A549 (cell line): ENCODE results near the gene HSPA4. TPM values are rescaled to one million over a fixed set of nuclear protein-coding genes. Genes with fewer than 3 reads are reported as not detected.

Source experiments
- ATAC-seq, 2 experiments: fragments of 200-7000 bp in 1 of 2; fragments of >200 bp in 1 of 2; cut with Nextera tagmentation in 1 of 2; cut with Tn5 transposase in 1 of 2; 3 replicates each; pipeline versions ENCODE4 v1.8.0 to v1.9.1; 2018 to 2020; ENCODE audit warnings: mild to moderate bottlenecking in 1 of 2, moderate library complexity in 1 of 2
- CTCF ChIA-PET: fragments of 300-600 bp; sonication (Branson Sonifier 250); formaldehyde crosslinking; extraction: SDS; loops from one replicate; lab custom pipeline; 2021; ENCODE audit warnings: antibody characterized with exemption, inconsistent platforms; lab: Yijun Ruan, JAX
- POLR2A ChIA-PET: fragments of 350-600 bp; formaldehyde crosslinking; extraction: SDS; loops from one replicate; lab custom pipeline; 2021; ENCODE audit warnings: antibody characterized with exemption, inconsistent platforms; lab: Yijun Ruan, JAX
- DNase-seq, 2 experiments: peaks; one replicate each; pipeline versions ENCODE4 v3.0.0 to v3.0.0-alpha.2; 2011 to 2016; ENCODE audit warnings: low read depth in 1 of 2, low spot score in 1 of 2
- FAIRE-seq: peaks from 2 replicates; lab custom pipeline; 2011; peaks lifted over from hg19 to GRCh38; lab: Jason Lieb, UNC
- H3K27ac ChIP-seq, 2 experiments: fragments of >200 bp; sonication (Bioruptor Twin); formaldehyde crosslinking; 3 replicates each; pipeline ENCODE4 v1.5.1; 2016 to 2017
- H3K4me1 ChIP-seq: fragments of >200 bp; sonication (Bioruptor Twin); formaldehyde crosslinking; 3 replicates; pipeline ENCODE4 v1.6.1; 2016
- H3K4me2 ChIP-seq: fragments of >200 bp; sonication (Bioruptor Twin); formaldehyde crosslinking; 3 replicates; pipeline ENCODE4 v1.6.1; 2016
- H3K4me3 ChIP-seq: fragments of >200 bp; sonication (Bioruptor Twin); formaldehyde crosslinking; 3 replicates; pipeline ENCODE4 v1.5.1; 2016
- H3K9me3 ChIP-seq: fragments of >200 bp; sonication (Bioruptor Twin); formaldehyde crosslinking; 3 replicates; pipeline ENCODE4 v1.6.1; 2016
- CBX2 ChIP-seq: fragments of 200-600 bp; sonication (generic); IDR thresholded peaks from 2 replicates; pipeline ENCODE4 v1.6.1; 2016; ENCODE audit warnings: low read depth, mild to moderate bottlenecking, borderline replicate concordance
- EHMT2 ChIP-seq: fragments of 200-600 bp; sonication (generic); IDR thresholded peaks from 2 replicates; pipeline ENCODE4 v1.6.1; 2016; ENCODE audit warnings: antibody characterized with exemption, low read depth, mild to moderate bottlenecking, moderate library complexity
- EP300 ChIP-seq, 2 experiments: fragments of >200 bp; sonication (Bioruptor Twin); formaldehyde crosslinking; IDR thresholded peaks; 2 replicates in 1 of 2; 3 replicates in 1 of 2; pipeline ENCODE4 v1.6.1; 2016 to 2017
- FOSB ChIP-seq: fragments of 250-450 bp; sonication (Bioruptor Pico); IDR thresholded peaks from 2 replicates; pipeline ENCODE4 v1.5.0; 2020; ENCODE audit warnings: mild to moderate bottlenecking, moderate library complexity
- FOSL2 ChIP-seq, 2 experiments: fragments of 450-650 bp in 1 of 2; fragments of >200 bp in 1 of 2; sonication (Bioruptor Twin) in 1 of 2; formaldehyde crosslinking; IDR thresholded peaks; 2 replicates each; pipeline versions ENCODE4 v1.5.0 to v1.6.1; 2016 to 2020; ENCODE audit warnings: mild to moderate bottlenecking in 1 of 2, moderate library complexity in 1 of 2
- HEYL ChIP-seq: fragments of 250-450 bp; sonication (Bioruptor Pico); IDR thresholded peaks from 2 replicates; pipeline ENCODE4 v1.8.0; 2021; ENCODE audit warnings: mild to moderate bottlenecking, moderate library complexity
- HMGXB4 ChIP-seq: fragments of 250-450 bp; sonication (Bioruptor Pico); IDR thresholded peaks from 2 replicates; pipeline ENCODE4 v1.5.0; 2021; ENCODE audit warnings: mild to moderate bottlenecking, moderate library complexity, borderline replicate concordance
- HOXA7 ChIP-seq: fragments of 250-450 bp; sonication (Bioruptor Pico); IDR thresholded peaks from 2 replicates; pipeline ENCODE4 v1.5.0; 2020; ENCODE audit warnings: mild to moderate bottlenecking, moderate library complexity
- KDM1A ChIP-seq: fragments of 200-600 bp; sonication (generic); IDR thresholded peaks from 2 replicates; pipeline ENCODE4 v1.6.1; 2016; ENCODE audit warnings: low read depth, mild to moderate bottlenecking
- MAFK ChIP-seq: fragments of 450-650 bp; IDR thresholded peaks from 2 replicates; pipeline ENCODE4 v1.6.1; 2014; ENCODE audit not compliant: partially characterized antibody
- NFE2L2 ChIP-seq: fragments of 150-350 bp; conservative IDR thresholded peaks from 2 replicates; pipeline ENCODE4 v1.6.1; 2014; ENCODE audit warnings: low read length
- NPAS2 ChIP-seq: fragments of 250-450 bp; sonication (Bioruptor Pico); IDR thresholded peaks from 2 replicates; pipeline ENCODE4 v1.8.0; 2022; ENCODE audit warnings: mild to moderate bottlenecking, moderate library complexity, borderline replicate concordance
- NR3C1 ChIP-seq: fragments of >200 bp; sonication (Bioruptor Twin); formaldehyde crosslinking; IDR thresholded peaks from 3 replicates; pipeline ENCODE4 v1.6.1; 2017
- PHF8 ChIP-seq: fragments of 200-600 bp; sonication (generic); IDR thresholded peaks from 2 replicates; pipeline ENCODE4 v1.6.1; 2016; ENCODE audit warnings: low read depth, mild to moderate bottlenecking, antibody characterized with exemption, moderate library complexity, borderline replicate concordance
- RARB ChIP-seq: fragments of 250-450 bp; sonication (Bioruptor Pico); IDR thresholded peaks from 2 replicates; pipeline ENCODE4 v1.8.0; 2021; ENCODE audit warnings: mild to moderate bottlenecking, moderate library complexity
- SMC3 ChIP-seq: fragments of >200 bp; sonication (Bioruptor Twin); formaldehyde crosslinking; IDR thresholded peaks from 3 replicates; pipeline ENCODE4 v1.6.1; 2018; ENCODE audit warnings: inconsistent platforms
- TFCP2L1 ChIP-seq: fragments of 250-450 bp; sonication (Bioruptor Pico); IDR thresholded peaks from 2 replicates; pipeline ENCODE4 v1.5.0; 2021; ENCODE audit warnings: mild to moderate bottlenecking
- USF2 ChIP-seq: fragments of 450-650 bp; IDR thresholded peaks from 2 replicates; pipeline ENCODE4 v1.6.1; 2014; ENCODE audit warnings: antibody characterized with exemption
- ZNF302 ChIP-seq: fragments of 250-450 bp; sonication (Bioruptor Pico); IDR thresholded peaks from 2 replicates; pipeline ENCODE4 v1.9.0; 2021; ENCODE audit warnings: inconsistent platforms, mild to moderate bottlenecking, moderate library complexity
- ZSCAN20 ChIP-seq: fragments of 250-450 bp; sonication (Bioruptor Pico); IDR thresholded peaks from 2 replicates; pipeline ENCODE4 v1.8.0; 2022; ENCODE audit warnings: mild to moderate bottlenecking, moderate library complexity
- WGBS: methylation state at CpG from one replicate; pipeline ENCODE4 v1.1.6; 2017; ENCODE audit errors: missing lambda C conversion rate; 5-methylcytosine and 5-hydroxymethylcytosine counted together
- polyA plus RNA-seq, 4 experiments: library from polyadenylated mRNA; depleted of rRNA in 3 of 4; stranded (reverse); fragments of >200 nt; fragmentation: RNase III in 1 of 4; extraction: RNeasy Plus Mini Kit Qiagen cat#74134 plus additional on column Dnase treatment in 1 of 4; gene quantifications; 2 replicates in 3 of 4; 3 replicates in 1 of 4; pipeline ENCODE4 v1.2.3, GENCODE V29; 2011 to 2017
- TF ChIP-seq, protein P1 (sequence below): fragments of 200-600 bp; sonication (generic); IDR thresholded peaks from 2 replicates; pipeline ENCODE4 v1.6.1; 2016; ENCODE audit warnings: antibody characterized with exemption, mild to moderate bottlenecking, moderate library complexity
- TF ChIP-seq, protein P2 (sequence below): fragments of 250-450 bp; sonication (Bioruptor Pico); IDR thresholded peaks from 2 replicates; pipeline ENCODE4 v1.5.0; 2020; ENCODE audit warnings: low read depth, mild to moderate bottlenecking, moderate library complexity
- TF ChIP-seq, protein P3 (sequence below): fragments of >200 bp; sonication (Bioruptor Twin); formaldehyde crosslinking; IDR thresholded peaks from 3 replicates; pipeline ENCODE4 v1.5.1; 2016

The HSPA4 gene
- polyA plus RNA-seq, 2 of the 4 experiments (the other 2 are of a cell fraction): 160 to 166 TPM

DNA sequence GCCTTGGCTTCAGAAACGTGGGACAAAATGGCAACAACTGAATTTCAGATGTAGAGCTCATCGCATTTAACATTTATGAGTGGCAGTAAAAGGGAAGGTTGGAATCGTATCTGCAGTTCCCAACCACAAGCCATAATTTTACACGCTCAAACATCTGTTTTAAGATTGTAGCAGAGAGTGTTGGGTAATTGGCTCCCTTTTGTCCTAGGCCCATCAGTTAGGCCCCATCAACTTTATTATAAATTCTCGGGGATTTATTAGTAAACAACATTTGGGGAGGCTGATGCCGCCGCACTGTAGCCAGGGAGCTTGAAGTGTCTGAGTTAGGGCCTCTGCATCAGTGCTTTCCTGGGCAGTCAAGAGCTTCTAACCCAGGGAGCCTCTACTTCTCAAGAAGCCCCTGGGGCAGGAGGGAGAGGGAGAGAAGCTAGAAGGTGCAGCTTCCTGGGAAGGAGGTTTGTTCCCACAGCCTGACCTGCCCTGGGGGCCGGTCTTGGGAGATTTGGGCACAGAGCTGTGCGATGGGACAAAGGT lies 66.2 kb downstream of the HSPA4 start:
- H3K4me1 ChIP-seq: 0 out of 3 replicates have a peak, but pooled peaks cover 4% of the 10 kb centered on the region
- CTCF ChIA-PET: interaction anchor here (0.5 to 12.7 kb wide), 4 partner anchors 54 to 868 kb away, joined by 3 to 302 read pairs (median 4); no protein-coding TSS in a partner anchor
- ATAC-seq (no peak), DNase-seq (no peak)
- H3K4me2 ChIP-seq: no peak overlapping the region
- no peak overlapping the region for H3K27ac ChIP-seq
- 80% methylated on average over 9 of the region's 9 CpGs for WGBS
- TF ChIP-seq USF2: no peak
- TF ChIP-seq HOXA7: no peak
- no peak for TF ChIP-seq SMC3
- TF ChIP-seq NPAS2 (CRISPR knock-in tag): no peak
- TF ChIP-seq NFE2L2: no peak
- TF ChIP-seq ZNF302 (CRISPR knock-in tag): no peak
- TF ChIP-seq NR3C1: no peak
- TF ChIP-seq, protein P1, sequence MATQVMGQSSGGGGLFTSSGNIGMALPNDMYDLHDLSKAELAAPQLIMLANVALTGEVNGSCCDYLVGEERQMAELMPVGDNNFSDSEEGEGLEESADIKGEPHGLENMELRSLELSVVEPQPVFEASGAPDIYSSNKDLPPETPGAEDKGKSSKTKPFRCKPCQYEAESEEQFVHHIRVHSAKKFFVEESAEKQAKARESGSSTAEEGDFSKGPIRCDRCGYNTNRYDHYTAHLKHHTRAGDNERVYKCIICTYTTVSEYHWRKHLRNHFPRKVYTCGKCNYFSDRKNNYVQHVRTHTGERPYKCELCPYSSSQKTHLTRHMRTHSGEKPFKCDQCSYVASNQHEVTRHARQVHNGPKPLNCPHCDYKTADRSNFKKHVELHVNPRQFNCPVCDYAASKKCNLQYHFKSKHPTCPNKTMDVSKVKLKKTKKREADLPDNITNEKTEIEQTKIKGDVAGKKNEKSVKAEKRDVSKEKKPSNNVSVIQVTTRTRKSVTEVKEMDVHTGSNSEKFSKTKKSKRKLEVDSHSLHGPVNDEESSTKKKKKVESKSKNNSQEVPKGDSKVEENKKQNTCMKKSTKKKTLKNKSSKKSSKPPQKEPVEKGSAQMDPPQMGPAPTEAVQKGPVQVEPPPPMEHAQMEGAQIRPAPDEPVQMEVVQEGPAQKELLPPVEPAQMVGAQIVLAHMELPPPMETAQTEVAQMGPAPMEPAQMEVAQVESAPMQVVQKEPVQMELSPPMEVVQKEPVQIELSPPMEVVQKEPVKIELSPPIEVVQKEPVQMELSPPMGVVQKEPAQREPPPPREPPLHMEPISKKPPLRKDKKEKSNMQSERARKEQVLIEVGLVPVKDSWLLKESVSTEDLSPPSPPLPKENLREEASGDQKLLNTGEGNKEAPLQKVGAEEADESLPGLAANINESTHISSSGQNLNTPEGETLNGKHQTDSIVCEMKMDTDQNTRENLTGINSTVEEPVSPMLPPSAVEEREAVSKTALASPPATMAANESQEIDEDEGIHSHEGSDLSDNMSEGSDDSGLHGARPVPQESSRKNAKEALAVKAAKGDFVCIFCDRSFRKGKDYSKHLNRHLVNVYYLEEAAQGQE: no peak
- no peak for TF ChIP-seq PHF8
- no peak for TF ChIP-seq MAFK
- no peak for TF ChIP-seq EP300 (IDR thresholded peaks at IDR 0.05)
- TF ChIP-seq RARB (CRISPR knock-in tag): no peak
- TF ChIP-seq FOSL2 (IDR thresholded peaks at IDR 0.05): no peak
- no peak for TF ChIP-seq FOSL2 (CRISPR knock-in tag; IDR thresholded peaks at IDR 0.05)
- TF ChIP-seq, protein P2, sequence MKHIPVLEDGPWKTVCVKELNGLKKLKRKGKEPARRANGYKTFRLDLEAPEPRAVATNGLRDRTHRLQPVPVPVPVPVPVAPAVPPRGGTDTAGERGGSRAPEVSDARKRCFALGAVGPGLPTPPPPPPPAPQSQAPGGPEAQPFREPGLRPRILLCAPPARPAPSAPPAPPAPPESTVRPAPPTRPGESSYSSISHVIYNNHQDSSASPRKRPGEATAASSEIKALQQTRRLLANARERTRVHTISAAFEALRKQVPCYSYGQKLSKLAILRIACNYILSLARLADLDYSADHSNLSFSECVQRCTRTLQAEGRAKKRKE (CRISPR knock-in tag): no peak
- TF ChIP-seq, all 56 proteins: peak for 0
- POLR2A ChIA-PET: no interaction called here
- no peak overlapping the region for H3K4me3 ChIP-seq
- H3K9me3 ChIP-seq: no peaks in the 10 kb centered on the region
- FAIRE-seq: no peak

DNA sequence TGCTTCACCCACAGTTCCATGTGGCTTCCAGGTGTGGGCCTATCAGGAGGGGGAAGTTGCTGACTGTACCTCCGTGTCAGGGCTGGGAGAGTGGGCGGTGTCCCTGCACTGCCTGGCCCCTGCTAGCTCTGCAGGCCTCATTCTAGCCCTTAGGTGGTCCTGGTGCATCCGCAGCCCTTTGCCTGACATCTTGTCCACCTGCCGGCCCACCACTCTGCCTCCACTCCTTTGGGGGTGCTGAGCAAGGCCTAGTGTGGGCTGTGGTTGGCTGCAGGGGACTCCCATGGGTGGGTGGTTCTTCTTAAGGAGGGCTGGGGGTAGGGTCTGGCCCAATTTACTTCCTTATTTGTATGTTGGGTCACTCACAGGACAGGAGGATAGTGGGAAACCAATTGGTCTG lies 66.9 kb downstream of the HSPA4 start:
- FAIRE-seq (no peak), ATAC-seq (no peak), DNase-seq (no peak)
- CTCF ChIA-PET: interaction anchor here (0.8 to 12.7 kb wide), 6 partner anchors 8 to 201 kb away, joined by 3 to 302 read pairs (median 4); no protein-coding TSS in a partner anchor
- 85% methylated on average over 4 of the region's 4 CpGs for WGBS
- H3K4me3 ChIP-seq: no peak overlapping the region
- H3K27ac ChIP-seq: 0 out of 6 replicates have a peak overlapping the region, but pooled peaks of 1 of the 2 experiments have one; percentile 26
- 0 out of 3 replicates have a peak, but pooled peaks cover 4% of the 10 kb centered on the region for H3K4me1 ChIP-seq
- POLR2A ChIA-PET: no interaction called here
- H3K9me3 ChIP-seq: no peaks in the 10 kb centered on the region
- H3K4me2 ChIP-seq: no peak overlapping the region
- TF ChIP-seq ZSCAN20 (CRISPR knock-in tag) (no peak), FOSB (CRISPR knock-in tag) (no peak), HEYL (CRISPR knock-in tag) (no peak), CBX2 (no peak), EHMT2 (no peak), TFCP2L1 (CRISPR knock-in tag) (no peak), NPAS2 (CRISPR knock-in tag) (no peak), KDM1A (no peak), HMGXB4 (CRISPR knock-in tag) (no peak)
- TF ChIP-seq, protein P3, sequence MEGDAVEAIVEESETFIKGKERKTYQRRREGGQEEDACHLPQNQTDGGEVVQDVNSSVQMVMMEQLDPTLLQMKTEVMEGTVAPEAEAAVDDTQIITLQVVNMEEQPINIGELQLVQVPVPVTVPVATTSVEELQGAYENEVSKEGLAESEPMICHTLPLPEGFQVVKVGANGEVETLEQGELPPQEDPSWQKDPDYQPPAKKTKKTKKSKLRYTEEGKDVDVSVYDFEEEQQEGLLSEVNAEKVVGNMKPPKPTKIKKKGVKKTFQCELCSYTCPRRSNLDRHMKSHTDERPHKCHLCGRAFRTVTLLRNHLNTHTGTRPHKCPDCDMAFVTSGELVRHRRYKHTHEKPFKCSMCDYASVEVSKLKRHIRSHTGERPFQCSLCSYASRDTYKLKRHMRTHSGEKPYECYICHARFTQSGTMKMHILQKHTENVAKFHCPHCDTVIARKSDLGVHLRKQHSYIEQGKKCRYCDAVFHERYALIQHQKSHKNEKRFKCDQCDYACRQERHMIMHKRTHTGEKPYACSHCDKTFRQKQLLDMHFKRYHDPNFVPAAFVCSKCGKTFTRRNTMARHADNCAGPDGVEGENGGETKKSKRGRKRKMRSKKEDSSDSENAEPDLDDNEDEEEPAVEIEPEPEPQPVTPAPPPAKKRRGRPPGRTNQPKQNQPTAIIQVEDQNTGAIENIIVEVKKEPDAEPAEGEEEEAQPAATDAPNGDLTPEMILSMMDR: no peak
- TF ChIP-seq, protein P1: no peak
